OCI-LY3 (cell line): Measurements from ENCODE around the gene HSD17B12.

Experiments
- CTCF ChIP-seq: fragments of 200-600, 300-600 bp; sonication (generic); IDR thresholded peaks from 2 replicates; pipeline ENCODE4 v1.5.1; 2014; ENCODE audit warnings: antibody characterized with exemption, low read length, low read depth
- EZH2phosphoT487 ChIP-seq: fragments of 200-600 bp; shearing (Covaris generic); IDR thresholded peaks from 2 replicates; pipeline ENCODE4 v1.6.1; 2018; ENCODE audit warnings: antibody characterized with exemption, mixed run types, low read depth

GRCh38 chr11:43904742-43905535 is 224.4 kb downstream of the HSD17B12 start:
- TF ChIP-seq CTCF = no peak
- no peak for TF ChIP-seq EZH2phosphoT487
